ENCODE results near the gene TYMS. TPM values are rescaled to one million over a fixed set of nuclear protein-coding genes. Genes with fewer than 3 reads are reported as not detected.

TYMS gene
- total and polyA plus RNA-seq, 2 donors (not counting 3 experiments of a cell fraction or from before 2014, with no cell fraction given): 136 to 200 TPM

DNA sequence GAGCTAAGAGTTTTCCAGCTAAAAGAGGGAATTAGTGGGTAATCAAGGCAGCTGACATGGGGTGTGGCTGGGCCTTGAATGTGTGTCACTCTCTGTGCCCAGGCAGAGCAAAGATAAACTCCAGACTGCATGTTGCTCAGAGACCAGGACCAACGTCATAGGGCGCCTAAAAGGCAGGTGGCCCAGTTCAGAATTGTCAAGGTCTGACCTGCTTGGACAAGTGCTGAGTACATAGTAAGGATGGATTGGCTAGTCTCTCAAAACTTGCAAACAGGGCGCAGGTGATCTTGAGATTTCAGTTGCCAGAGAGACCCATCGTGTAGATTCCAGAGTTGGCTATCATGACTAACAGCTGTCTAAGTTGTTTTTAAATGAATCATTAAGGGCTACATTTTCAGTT lies 41.7 kb upstream of the TYMS start:
- CTCF ChIA-PET: interaction anchor here (0.6 to 6.8 kb wide), 31 partner anchors 9 to 348 kb away, joined by 3 to 82 read pairs (median 3); partner anchors contain the start of gene THOC1

More for the DNA sequence above, 41.7 kb upstream of the TYMS start:
- Histone ChIP-seq H4K20me1 (replicated peaks; ENCODE audit: control insufficient read depth, extremely low read depth, insufficient read depth, low read length) (no peaks in the 10 kb centered on the region), H3K9ac (replicated peaks; ENCODE audit: extremely low read depth, insufficient read depth, low read length) (no peak overlapping the region), H3K4me1 (ENCODE audit: control insufficient read depth, extremely low read depth, insufficient read depth, low read length) (no peaks in the 10 kb centered on the region), H3K4me2 (ENCODE audit: insufficient read depth, low read length) (no peak overlapping the region), H3K79me2 (ENCODE audit: control insufficient read depth, insufficient read depth, low read length) (no peaks in the 10 kb centered on the region), H3K36me3 (ENCODE audit: control insufficient read depth in 2 of 2, extremely low read depth in 1 of 2, insufficient read depth in 2 of 2, low read length in 2 of 2) (no peaks in the 10 kb centered on the region), H3K9me1 (replicated peaks; ENCODE audit: control insufficient read depth, extremely low read depth, insufficient read depth, low read length) (no peaks in the 10 kb centered on the region), H2AFZ (ENCODE audit: low read depth, low read length) (no peak overlapping the region), H3K27ac (ENCODE audit: insufficient read depth, low read depth, low read length) (no peak overlapping the region), H3K9me3 (replicated peaks; ENCODE audit: control insufficient read depth, insufficient read depth, low read length) (no peaks in the 10 kb centered on the region), H3K4me3 (replicated peaks in 1 of 3; ENCODE audit: insufficient read depth in 1 of 3, low read depth in 1 of 3, low read length in 3 of 3) (no peak overlapping the region), H3K27me3 (ENCODE audit: control insufficient read depth in 2 of 2, insufficient read depth in 2 of 2, low read length in 2 of 2) (no peaks in the 10 kb centered on the region)
- intact Hi-C loops (cut with micrococcal nuclease): loop anchor here (1.0 to 5.0 kb wide), 5 partner anchors 88 to 347 kb away; partner anchors contain the start of gene THOC1
- FAIRE-seq (no peak), DNase-seq (ENCODE audit: low read depth, low spot score) (no peak)
- no TSS peak for BruUV-seq (replicated peaks)
- POLR2A ChIA-PET: interaction anchor here (1.0 kb wide), 1 partner anchor 348 kb away, joined by 3 read pairs; no protein-coding TSS in a partner anchor
- dilution Hi-C loops (cut with MboI; ENCODE audit: extremely low pct_ligation_motif_present, low sequenced_read_pairs): no loop called here
- no peak for TF ChIP-seq EZH2 (IDR thresholded peaks at IDR 0.05; ENCODE audit: borderline replicate concordance, low read depth, low read length, severe bottlenecking)
- TF ChIP-seq FOS (IDR thresholded peaks at IDR 0.05; ENCODE audit: borderline replicate concordance, insufficient read depth, low read length): no peak
- TF ChIP-seq GATA2 (IDR thresholded peaks at IDR 0.05; ENCODE audit: insufficient read depth, insufficient read length, low read depth, low read length): no peak
- no peak for TF ChIP-seq MYC (IDR thresholded peaks at IDR 0.05; ENCODE audit: low read depth, low read length)
- TF ChIP-seq, protein P1, sequence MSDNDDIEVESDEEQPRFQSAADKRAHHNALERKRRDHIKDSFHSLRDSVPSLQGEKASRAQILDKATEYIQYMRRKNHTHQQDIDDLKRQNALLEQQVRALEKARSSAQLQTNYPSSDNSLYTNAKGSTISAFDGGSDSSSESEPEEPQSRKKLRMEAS (IDR thresholded peaks at IDR 0.05; ENCODE audit: insufficient read depth, insufficient read length): no peak
- TF ChIP-seq, protein P2, sequence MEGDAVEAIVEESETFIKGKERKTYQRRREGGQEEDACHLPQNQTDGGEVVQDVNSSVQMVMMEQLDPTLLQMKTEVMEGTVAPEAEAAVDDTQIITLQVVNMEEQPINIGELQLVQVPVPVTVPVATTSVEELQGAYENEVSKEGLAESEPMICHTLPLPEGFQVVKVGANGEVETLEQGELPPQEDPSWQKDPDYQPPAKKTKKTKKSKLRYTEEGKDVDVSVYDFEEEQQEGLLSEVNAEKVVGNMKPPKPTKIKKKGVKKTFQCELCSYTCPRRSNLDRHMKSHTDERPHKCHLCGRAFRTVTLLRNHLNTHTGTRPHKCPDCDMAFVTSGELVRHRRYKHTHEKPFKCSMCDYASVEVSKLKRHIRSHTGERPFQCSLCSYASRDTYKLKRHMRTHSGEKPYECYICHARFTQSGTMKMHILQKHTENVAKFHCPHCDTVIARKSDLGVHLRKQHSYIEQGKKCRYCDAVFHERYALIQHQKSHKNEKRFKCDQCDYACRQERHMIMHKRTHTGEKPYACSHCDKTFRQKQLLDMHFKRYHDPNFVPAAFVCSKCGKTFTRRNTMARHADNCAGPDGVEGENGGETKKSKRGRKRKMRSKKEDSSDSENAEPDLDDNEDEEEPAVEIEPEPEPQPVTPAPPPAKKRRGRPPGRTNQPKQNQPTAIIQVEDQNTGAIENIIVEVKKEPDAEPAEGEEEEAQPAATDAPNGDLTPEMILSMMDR (IDR thresholded peaks at IDR 0.05; ENCODE audit: extremely low read depth in 1 of 2, insufficient read depth in 1 of 2, low read depth in 1 of 2, low read length in 2 of 2): no peak
- TF ChIP-seq POLR2A (IDR thresholded peaks at IDR 0.05; ENCODE audit: low read depth, low read length): no peak
- no peak for TF ChIP-seq POLR2AphosphoS5 (IDR thresholded peaks at IDR 0.05; ENCODE audit: insufficient read depth, low read depth, low read length)
- no peak for TF ChIP-seq JUN (IDR thresholded peaks at IDR 0.05; ENCODE audit: borderline replicate concordance, insufficient read depth, insufficient read length, low read depth)
